SU-DHL-6 (cell line): ENCODE results near the gene PPIL6.

Experiments used
- H2AFZ ChIP-seq: fragments of 200-600 bp; sonication (generic); 2 replicates; pipeline ENCODE4 v1.6.1; 2014; ENCODE audit warnings: low read depth, mild to moderate bottlenecking, moderate library complexity, mixed read lengths, antibody characterized with exemption, low read length; ENCODE audit not compliant: severe bottlenecking
- H3F3A ChIP-seq: fragments of 200-600 bp; shearing (Covaris generic); 2 replicates; pipeline ENCODE4 v1.6.0; 2016; ENCODE audit warnings: antibody characterized with exemption, mild to moderate bottlenecking; ENCODE audit not compliant: insufficient read depth
- H3K27ac ChIP-seq: fragments of 200-600 bp; sonication (generic); 2 replicates; pipeline ENCODE4 v1.5.1; 2016; ENCODE audit warnings: low read depth, mild to moderate bottlenecking, low read length, moderate library complexity, mixed read lengths
- H3K27me3 ChIP-seq: fragments of 200-600 bp; sonication (generic), shearing (Covaris generic); 2 replicates; pipeline ENCODE4 v1.6.0; 2014; ENCODE audit warnings: mild to moderate bottlenecking, low read length
- H3K36me3 ChIP-seq: fragments of 200-600 bp; sonication (generic); 2 replicates; pipeline ENCODE4 v1.6.1; 2014; ENCODE audit warnings: mild to moderate bottlenecking, low read length, mixed read lengths
- H3K4me2 ChIP-seq: fragments of 300-600, 200-600 bp; shearing (Covaris generic), sonication (generic); 2 replicates; pipeline ENCODE4 v1.6.0; 2014; ENCODE audit warnings: low read length, low read depth, mild to moderate bottlenecking; ENCODE audit not compliant: poor library complexity, severe bottlenecking
- H3K4me3 ChIP-seq: fragments of 200-600 bp; sonication (generic); 2 replicates; pipeline ENCODE4 v1.5.1; 2014; ENCODE audit warnings: antibody characterized with exemption, low read length, mild to moderate bottlenecking, mixed read lengths; ENCODE audit not compliant: insufficient read depth, poor library complexity, severe bottlenecking
- H3K79me2 ChIP-seq: fragments of 200-600 bp; sonication (generic); 2 replicates; pipeline ENCODE4 v1.6.1; 2014; ENCODE audit warnings: mild to moderate bottlenecking, low read length, moderate library complexity; ENCODE audit not compliant: insufficient read depth
- H3K9ac ChIP-seq: fragments of 200-600 bp; sonication (generic); 2 replicates; pipeline ENCODE4 v1.7.0; 2014; ENCODE audit warnings: mild to moderate bottlenecking, low read length
- H3K9me2 ChIP-seq: fragments of 200-600 bp; sonication (generic); replicated peaks from 2 replicates; pipeline ENCODE4 v1.6.1; 2014; ENCODE audit warnings: low read length; ENCODE audit not compliant: insufficient read depth
- H3K9me3 ChIP-seq: fragments of 200-600 bp; sonication (generic); 2 replicates; pipeline ENCODE4 v1.6.1; 2014; ENCODE audit warnings: low read length, mixed read lengths; ENCODE audit not compliant: insufficient read depth
- H4K20me1 ChIP-seq: fragments of 200-600 bp; sonication (generic); 2 replicates; pipeline ENCODE4 v1.6.1; 2014; ENCODE audit warnings: low read depth, mild to moderate bottlenecking, antibody characterized with exemption, low read length, moderate library complexity, mixed read lengths
- CTCF ChIP-seq: fragments of 200-600 bp; sonication (generic); IDR thresholded peaks from one replicate; pipeline ENCODE4 v1.5.1; 2017; ENCODE audit warnings: antibody characterized with exemption, mild to moderate bottlenecking, low read length, moderate library complexity; ENCODE audit not compliant: insufficient read depth, poor library complexity, severe bottlenecking
- EZH2phosphoT487 ChIP-seq: fragments of 200-600 bp; sonication (generic), shearing (Covaris generic); conservative IDR thresholded peaks from 2 replicates; pipeline ENCODE4 v1.6.1; 2018; ENCODE audit warnings: mild to moderate bottlenecking, antibody characterized with exemption, low read length, moderate library complexity, mixed read lengths

The PPIL6 gene

GRCh38 chr6:109443425-109443950 is 3.1 kb upstream of the PPIL6 start:
- H3F3A ChIP-seq: 0 out of 2 replicates have a peak, but pooled peaks cover 4% of the 10 kb centered on the region
- H3K9me2 ChIP-seq: no peaks in the 10 kb centered on the region
- H4K20me1 ChIP-seq: no peaks in the 10 kb centered on the region
- H3K4me2 ChIP-seq: no peak overlapping the region
- no peaks in the 10 kb centered on the region for H3K9me3 ChIP-seq
- no peaks in the 10 kb centered on the region; the same call in 1 of the 2 replicates for H3K27me3 ChIP-seq
- no peak for TF ChIP-seq EZH2phosphoT487
- TF ChIP-seq CTCF: no peak
- H3K4me3 ChIP-seq: no peak overlapping the region
- no peak overlapping the region for H3K27ac ChIP-seq
- H3K36me3 ChIP-seq: no peaks in the 10 kb centered on the region
- no peak overlapping the region for H3K9ac ChIP-seq
- no peaks in the 10 kb centered on the region for H3K79me2 ChIP-seq
- H2AFZ ChIP-seq: no peak overlapping the region

GRCh38 chr6:109442393-109442924 is 2.0 kb upstream of the PPIL6 start:
- Histone ChIP-seq H3K4me3 (no peak overlapping the region), H3K27me3 (no peaks in the 10 kb centered on the region; the same call in 1 of the 2 replicates), H3K36me3 (no peaks in the 10 kb centered on the region), H3F3A (0 out of 2 replicates have a peak, but pooled peaks cover 4% of the 10 kb centered on the region), H4K20me1 (no peaks in the 10 kb centered on the region), H3K9ac (no peak overlapping the region), H3K9me2 (no peaks in the 10 kb centered on the region), H3K27ac (no peak overlapping the region), H3K4me2 (no peak overlapping the region), H3K79me2 (no peaks in the 10 kb centered on the region), H2AFZ (no peak overlapping the region), H3K9me3 (no peaks in the 10 kb centered on the region)
- TF ChIP-seq EZH2phosphoT487 (no peak), CTCF (no peak)

GRCh38 chr6:109441069-109441816 is 815 bp upstream of the PPIL6 start:
- no peaks in the 10 kb centered on the region for H3K79me2 ChIP-seq
- H3K4me3 ChIP-seq: peak overlapping the region; percentile 99
- H3K9ac ChIP-seq: peak overlapping the region; percentile 97
- 0 out of 2 replicates have a peak, but pooled peaks cover 4% of the 10 kb centered on the region for H3F3A ChIP-seq
- H3K27me3 ChIP-seq: no peaks in the 10 kb centered on the region; the same call in 1 of the 2 replicates
- H3K9me2 ChIP-seq: no peaks in the 10 kb centered on the region
- H3K9me3 ChIP-seq: no peaks in the 10 kb centered on the region
- no peaks in the 10 kb centered on the region for H4K20me1 ChIP-seq
- peak; percentile 19 for TF ChIP-seq CTCF
- no peak for TF ChIP-seq EZH2phosphoT487
- peak overlapping the region; percentile 96 for H2AFZ ChIP-seq
- no peaks in the 10 kb centered on the region for H3K36me3 ChIP-seq
- H3K27ac ChIP-seq: peak overlapping the region; percentile 62
- peak overlapping the region; percentile 61 for H3K4me2 ChIP-seq
